ENCODE data around the gene KREMEN2. TPM values are rescaled to one million over a fixed set of nuclear protein-coding genes. Genes with fewer than 3 reads are reported as not detected.
"Not testable (repeated sequence)": the region's sequence is repeated elsewhere in the genome, so short reads cannot be mapped to it uniquely, and the experiment has no call there.

Gene KREMEN2
- total RNA-seq, 1 experiment from 2014 or later, result 7.5 TPM

- POLR2A ChIA-PET, result no interaction called here
- ATAC-seq, result no peak
These were observed 33.8 kb upstream of the KREMEN2 start for GRCh38 chr16:2930236-2930635.

GRCh38 chr16:2931231-2931914, 32.7 kb upstream of the KREMEN2 start:
- H3K27me3 Mint-ChIP-seq (ENCODE audit: low read depth); POLR2A ChIA-PET; DNase-seq (ENCODE audit: low spot score); H3K36me3 Mint-ChIP-seq; H3K27ac Mint-ChIP-seq; ATAC-seq; H3K4me3 Mint-ChIP-seq; H3K9me3 Mint-ChIP-seq: not testable (repeated sequence)
- CTCF ChIA-PET, result interaction anchor here (0.8 to 1.1 kb wide), 2 partner anchors 9 to 28 kb away, joined by 3 to 8 read pairs; no protein-coding TSS in a partner anchor
- TF ChIP-seq ZNF121 (CRISPR knock-in tag; IDR thresholded peaks at IDR 0.05), result peak; percentile 60; the same call in 1 of the 2 replicates
- H3K4me1 Mint-ChIP-seq, result peaks cover 28% of the 10 kb centered on the region

More at GRCh38 chr16:2930236-2930635, 33.8 kb upstream of the KREMEN2 start:
- H3K4me1 Mint-ChIP-seq, result peaks cover 33% of the 10 kb centered on the region
- 0 out of 2 replicates have a peak, but pooled peaks cover 3% of the 10 kb centered on the region for H3K36me3 Mint-ChIP-seq
- TF ChIP-seq JUN (CRISPR knock-in tag; IDR thresholded peaks at IDR 0.05), result no peak
- no peak for TF ChIP-seq NFYB (CRISPR knock-in tag; conservative IDR thresholded peaks at IDR 0.05; ENCODE audit: low read depth)
- TF ChIP-seq NFE2L1 (CRISPR knock-in tag; IDR thresholded peaks at IDR 0.05), result no peak
- TF ChIP-seq, protein P1, sequence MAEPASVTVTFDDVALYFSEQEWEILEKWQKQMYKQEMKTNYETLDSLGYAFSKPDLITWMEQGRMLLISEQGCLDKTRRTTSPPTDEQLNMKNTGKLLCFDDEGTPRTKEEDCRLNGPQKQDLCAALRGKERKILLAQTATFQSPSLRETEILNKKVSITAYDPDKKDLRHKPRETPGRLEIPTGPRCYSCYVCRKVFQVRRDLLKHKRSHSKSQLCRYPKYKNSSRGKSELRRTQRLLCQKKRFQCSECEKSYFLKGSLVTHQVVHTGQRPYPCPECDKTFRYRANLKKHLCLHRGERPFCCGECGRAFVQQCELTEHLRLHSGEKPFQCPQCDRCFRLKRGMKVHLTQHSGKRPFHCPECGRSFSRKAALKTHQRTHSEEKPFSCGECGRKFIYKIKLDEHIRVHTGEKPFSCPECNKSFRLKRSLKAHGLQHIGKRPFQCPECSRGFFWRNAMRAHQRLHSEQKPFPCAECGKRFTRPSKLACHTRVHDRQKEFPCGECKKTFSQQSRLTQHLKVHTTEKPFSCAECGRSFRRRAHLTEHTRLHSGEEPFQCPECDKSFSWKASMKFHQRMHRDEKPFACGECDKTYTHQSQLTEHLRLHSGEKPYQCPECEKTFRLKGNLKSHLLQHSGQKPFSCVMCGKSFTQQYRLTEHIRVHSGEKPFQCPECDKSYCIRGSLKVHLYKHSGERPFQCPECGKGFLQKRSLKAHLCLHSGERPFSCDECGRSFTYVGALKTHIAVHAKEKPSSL (CRISPR knock-in tag; conservative IDR thresholded peaks at IDR 0.05), result no peak
- TF ChIP-seq ZMAT4 (CRISPR knock-in tag; IDR thresholded peaks at IDR 0.05), result no peak
- TF ChIP-seq RORB (CRISPR knock-in tag; IDR thresholded peaks at IDR 0.05), result no peak
- TF ChIP-seq KAT7 (CRISPR knock-in tag; IDR thresholded peaks at IDR 0.05; ENCODE audit: borderline replicate concordance), result no peak
- TF ChIP-seq, protein P2, sequence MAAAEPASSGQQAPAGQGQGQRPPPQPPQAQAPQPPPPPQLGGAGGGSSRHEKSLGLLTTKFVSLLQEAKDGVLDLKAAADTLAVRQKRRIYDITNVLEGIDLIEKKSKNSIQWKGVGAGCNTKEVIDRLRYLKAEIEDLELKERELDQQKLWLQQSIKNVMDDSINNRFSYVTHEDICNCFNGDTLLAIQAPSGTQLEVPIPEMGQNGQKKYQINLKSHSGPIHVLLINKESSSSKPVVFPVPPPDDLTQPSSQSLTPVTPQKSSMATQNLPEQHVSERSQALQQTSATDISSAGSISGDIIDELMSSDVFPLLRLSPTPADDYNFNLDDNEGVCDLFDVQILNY (CRISPR knock-in tag; IDR thresholded peaks at IDR 0.05), result no peak
- TF ChIP-seq ZBTB21 (CRISPR knock-in tag; IDR thresholded peaks at IDR 0.05; ENCODE audit: borderline replicate concordance), result no peak
- TF ChIP-seq ZNF263 (CRISPR knock-in tag; IDR thresholded peaks at IDR 0.05; ENCODE audit: low read depth), result no peak
- no peak for TF ChIP-seq CBFB (CRISPR knock-in tag; IDR thresholded peaks at IDR 0.05; ENCODE audit: low read depth)
- TF ChIP-seq TEAD4 (CRISPR knock-in tag; IDR thresholded peaks at IDR 0.05), result no peak
- no peak for TF ChIP-seq TP53 (CRISPR knock-in tag; IDR thresholded peaks at IDR 0.05)
- TF ChIP-seq ZNF232 (CRISPR knock-in tag; IDR thresholded peaks at IDR 0.05), result no peak
- no peak for TF ChIP-seq ZNF671 (CRISPR knock-in tag; IDR thresholded peaks at IDR 0.05)
- no peak overlapping the region for H3K27ac Mint-ChIP-seq
- peaks cover 9% of the 10 kb centered on the region for H3K9me3 Mint-ChIP-seq
- H3K27me3 Mint-ChIP-seq (ENCODE audit: low read depth), result peaks cover 9% of the 10 kb centered on the region
- no peak overlapping the region for H3K4me3 Mint-ChIP-seq
- CTCF ChIA-PET, result interaction anchor here (0.5 to 1.2 kb wide), 3 partner anchors 22 to 91 kb away, joined by 3 to 4 read pairs (median 4); no protein-coding TSS in a partner anchor
- no peak for DNase-seq (ENCODE audit: low spot score)

DNA sequence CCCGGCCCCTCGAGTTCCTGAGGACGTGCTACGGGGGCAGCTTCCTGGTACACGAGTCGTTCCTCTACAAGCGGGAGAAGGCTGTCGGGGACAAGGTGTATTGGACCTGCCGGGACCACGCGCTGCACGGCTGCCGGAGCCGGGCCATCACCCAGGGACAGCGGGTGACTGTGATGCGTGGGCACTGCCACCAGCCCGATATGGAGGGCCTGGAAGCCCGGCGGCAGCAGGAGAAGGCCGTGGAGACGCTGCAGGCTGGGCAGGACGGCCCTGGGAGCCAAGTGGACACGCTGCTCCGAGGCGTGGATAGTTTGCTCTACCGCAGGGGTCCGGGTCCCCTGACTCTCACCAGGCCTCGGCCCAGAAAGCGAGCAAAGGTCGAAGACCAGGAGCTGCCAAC, 30.9 kb upstream of the KREMEN2 start:
- no peaks in the 10 kb centered on the region for H3K27me3 Mint-ChIP-seq (ENCODE audit: low read depth)
- H3K9me3 Mint-ChIP-seq, result no peaks in the 10 kb centered on the region
- H3K36me3 Mint-ChIP-seq, result no peaks in the 10 kb centered on the region
- TF ChIP-seq, protein P3, sequence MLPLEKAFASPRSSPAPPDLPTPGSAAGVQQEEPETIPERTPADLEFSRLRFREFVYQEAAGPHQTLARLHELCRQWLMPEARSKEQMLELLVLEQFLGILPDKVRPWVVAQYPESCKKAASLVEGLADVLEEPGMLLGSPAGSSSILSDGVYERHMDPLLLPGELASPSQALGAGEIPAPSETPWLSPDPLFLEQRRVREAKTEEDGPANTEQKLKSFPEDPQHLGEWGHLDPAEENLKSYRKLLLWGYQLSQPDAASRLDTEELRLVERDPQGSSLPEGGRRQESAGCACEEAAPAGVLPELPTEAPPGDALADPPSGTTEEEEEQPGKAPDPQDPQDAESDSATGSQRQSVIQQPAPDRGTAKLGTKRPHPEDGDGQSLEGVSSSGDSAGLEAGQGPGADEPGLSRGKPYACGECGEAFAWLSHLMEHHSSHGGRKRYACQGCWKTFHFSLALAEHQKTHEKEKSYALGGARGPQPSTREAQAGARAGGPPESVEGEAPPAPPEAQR (CRISPR knock-in tag; IDR thresholded peaks at IDR 0.05), result no peak
- TF ChIP-seq, protein P4, sequence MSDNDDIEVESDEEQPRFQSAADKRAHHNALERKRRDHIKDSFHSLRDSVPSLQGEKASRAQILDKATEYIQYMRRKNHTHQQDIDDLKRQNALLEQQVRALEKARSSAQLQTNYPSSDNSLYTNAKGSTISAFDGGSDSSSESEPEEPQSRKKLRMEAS (CRISPR knock-in tag; IDR thresholded peaks at IDR 0.05), result no peak
- no peak for TF ChIP-seq USF2 (CRISPR knock-in tag; IDR thresholded peaks at IDR 0.05)
- no peak for TF ChIP-seq FOXJ3 (CRISPR knock-in tag; IDR thresholded peaks at IDR 0.05; ENCODE audit: borderline replicate concordance)
- TF ChIP-seq, protein P5, sequence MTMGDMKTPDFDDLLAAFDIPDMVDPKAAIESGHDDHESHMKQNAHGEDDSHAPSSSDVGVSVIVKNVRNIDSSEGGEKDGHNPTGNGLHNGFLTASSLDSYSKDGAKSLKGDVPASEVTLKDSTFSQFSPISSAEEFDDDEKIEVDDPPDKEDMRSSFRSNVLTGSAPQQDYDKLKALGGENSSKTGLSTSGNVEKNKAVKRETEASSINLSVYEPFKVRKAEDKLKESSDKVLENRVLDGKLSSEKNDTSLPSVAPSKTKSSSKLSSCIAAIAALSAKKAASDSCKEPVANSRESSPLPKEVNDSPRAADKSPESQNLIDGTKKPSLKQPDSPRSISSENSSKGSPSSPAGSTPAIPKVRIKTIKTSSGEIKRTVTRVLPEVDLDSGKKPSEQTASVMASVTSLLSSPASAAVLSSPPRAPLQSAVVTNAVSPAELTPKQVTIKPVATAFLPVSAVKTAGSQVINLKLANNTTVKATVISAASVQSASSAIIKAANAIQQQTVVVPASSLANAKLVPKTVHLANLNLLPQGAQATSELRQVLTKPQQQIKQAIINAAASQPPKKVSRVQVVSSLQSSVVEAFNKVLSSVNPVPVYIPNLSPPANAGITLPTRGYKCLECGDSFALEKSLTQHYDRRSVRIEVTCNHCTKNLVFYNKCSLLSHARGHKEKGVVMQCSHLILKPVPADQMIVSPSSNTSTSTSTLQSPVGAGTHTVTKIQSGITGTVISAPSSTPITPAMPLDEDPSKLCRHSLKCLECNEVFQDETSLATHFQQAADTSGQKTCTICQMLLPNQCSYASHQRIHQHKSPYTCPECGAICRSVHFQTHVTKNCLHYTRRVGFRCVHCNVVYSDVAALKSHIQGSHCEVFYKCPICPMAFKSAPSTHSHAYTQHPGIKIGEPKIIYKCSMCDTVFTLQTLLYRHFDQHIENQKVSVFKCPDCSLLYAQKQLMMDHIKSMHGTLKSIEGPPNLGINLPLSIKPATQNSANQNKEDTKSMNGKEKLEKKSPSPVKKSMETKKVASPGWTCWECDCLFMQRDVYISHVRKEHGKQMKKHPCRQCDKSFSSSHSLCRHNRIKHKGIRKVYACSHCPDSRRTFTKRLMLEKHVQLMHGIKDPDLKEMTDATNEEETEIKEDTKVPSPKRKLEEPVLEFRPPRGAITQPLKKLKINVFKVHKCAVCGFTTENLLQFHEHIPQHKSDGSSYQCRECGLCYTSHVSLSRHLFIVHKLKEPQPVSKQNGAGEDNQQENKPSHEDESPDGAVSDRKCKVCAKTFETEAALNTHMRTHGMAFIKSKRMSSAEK (CRISPR knock-in tag; IDR thresholded peaks at IDR 0.05; ENCODE audit: borderline replicate concordance), result no peak
- TF ChIP-seq SMAD3 (CRISPR knock-in tag; IDR thresholded peaks at IDR 0.05; ENCODE audit: borderline replicate concordance), result no peak
- CTCF ChIA-PET, result interaction anchor here (0.5 kb wide), 1 partner anchor 28 kb away, joined by 3 read pairs; no protein-coding TSS in a partner anchor
- DNase-seq (ENCODE audit: low spot score) (no peak), ATAC-seq (no peak)
- H3K4me3 Mint-ChIP-seq, result no peak overlapping the region
- no peak overlapping the region for H3K27ac Mint-ChIP-seq
- POLR2A ChIA-PET, result no interaction called here
- peaks cover 11% of the 10 kb centered on the region for H3K4me1 Mint-ChIP-seq
